H7 (cell line): Measurements from ENCODE around the gene HIPK4. TPM values are rescaled to one million over a fixed set of nuclear protein-coding genes. Genes with fewer than 3 reads are reported as not detected.
"Not testable (repeated sequence)": the region's sequence is repeated elsewhere in the genome, so short reads cannot be mapped to it uniquely, and the experiment has no call there.

ENCODE experiments used
- DNase-seq: peaks from one replicate; pipeline ENCODE4 v3.0.0; 2012
- H3K27me3 ChIP-seq: 2 replicates; pipeline ENCODE4 v1.6.0; 2011; ENCODE audit warnings: mild to moderate bottlenecking, low read length; ENCODE audit not compliant: control insufficient read depth, insufficient read depth
- H3K36me3 ChIP-seq: replicated peaks from 2 replicates; pipeline ENCODE4 v1.5.1; 2011; ENCODE audit warnings: low read length; ENCODE audit not compliant: control insufficient read depth, insufficient read depth
- H3K4me3 ChIP-seq: 2 replicates; pipeline ENCODE4 v1.5.1; 2011; ENCODE audit warnings: low read depth, mild to moderate bottlenecking, control low read depth, low read length, moderate library complexity; ENCODE audit not compliant: insufficient read depth
- total RNA-seq: library from RNA; depleted of rRNA; stranded (reverse); fragments of >200 nt; shearing (Covaris generic); gene quantifications from 2 replicates; pipeline ENCODE4 v1.2.3, GENCODE V29; 2014

The HIPK4 gene
- total RNA-seq, 1 experiment from 2014 or later, result 0.24 TPM

DNA sequence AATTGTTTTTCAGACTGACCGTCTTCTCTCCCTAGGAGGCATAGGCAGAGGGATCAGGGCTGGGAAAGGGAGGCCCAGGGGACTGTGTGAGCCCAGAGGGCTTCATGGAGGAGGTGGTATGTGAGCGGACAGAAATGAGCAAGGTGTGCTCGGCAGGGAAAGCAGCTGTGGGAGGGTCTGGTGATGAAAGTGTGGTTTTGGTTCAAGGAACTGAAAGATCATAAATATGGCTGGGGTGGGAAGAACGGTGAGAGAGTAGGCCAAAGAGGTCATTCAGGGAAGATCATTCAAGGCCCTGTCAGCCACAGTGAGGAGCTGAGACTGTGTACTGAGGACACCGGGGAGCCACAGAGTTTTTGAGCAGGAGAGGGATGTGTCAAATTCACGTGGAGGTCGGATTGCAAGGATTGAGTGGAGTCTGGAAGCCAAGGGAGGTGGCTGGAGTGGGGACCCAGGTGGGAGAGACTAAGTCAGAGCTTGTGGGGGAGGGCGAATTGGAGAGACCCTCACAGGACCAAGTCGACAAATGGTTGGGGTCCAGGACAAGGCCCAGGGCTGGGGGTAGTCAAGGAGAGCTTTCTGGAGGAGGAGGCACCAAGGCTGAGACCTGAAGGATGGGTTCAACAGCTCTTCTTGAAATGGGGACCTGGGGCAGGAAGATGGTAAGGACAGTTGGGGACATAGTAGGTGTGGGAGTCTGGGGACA, 33.9 kb downstream of the HIPK4 start:
- no peak for DNase-seq
- no peak overlapping the region for H3K4me3 ChIP-seq
- H3K27me3 ChIP-seq, result no peaks in the 10 kb centered on the region
- H3K36me3 ChIP-seq, result no peaks in the 10 kb centered on the region

DNA sequence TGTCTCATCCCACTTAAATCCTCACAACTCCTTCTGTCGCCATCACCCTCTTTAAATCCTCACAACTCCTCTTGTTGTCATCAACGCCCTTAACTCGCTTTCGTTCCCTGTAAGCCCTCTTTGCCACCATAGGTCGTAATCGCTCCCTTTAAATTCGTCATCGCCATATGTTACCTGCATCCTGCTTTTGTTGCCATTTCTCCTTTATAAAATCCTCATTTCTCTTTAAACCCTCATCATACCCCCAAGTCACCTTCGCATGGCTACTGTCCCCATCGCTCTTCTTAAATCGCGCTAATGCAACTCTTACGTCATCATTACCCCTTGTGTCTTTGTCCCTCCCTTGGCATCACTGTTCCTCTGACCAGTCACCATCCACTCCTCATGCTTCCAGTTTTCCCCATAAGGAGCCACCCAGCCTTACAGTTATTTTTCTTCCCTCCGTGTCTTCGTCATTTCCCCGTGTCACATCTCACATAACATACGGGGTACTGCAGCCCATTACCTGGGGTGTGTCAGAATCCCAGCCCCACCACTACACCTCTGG, 40.9 kb downstream of the HIPK4 start:
- no peak for DNase-seq
- no peaks in the 10 kb centered on the region for H3K27me3 ChIP-seq

DNA sequence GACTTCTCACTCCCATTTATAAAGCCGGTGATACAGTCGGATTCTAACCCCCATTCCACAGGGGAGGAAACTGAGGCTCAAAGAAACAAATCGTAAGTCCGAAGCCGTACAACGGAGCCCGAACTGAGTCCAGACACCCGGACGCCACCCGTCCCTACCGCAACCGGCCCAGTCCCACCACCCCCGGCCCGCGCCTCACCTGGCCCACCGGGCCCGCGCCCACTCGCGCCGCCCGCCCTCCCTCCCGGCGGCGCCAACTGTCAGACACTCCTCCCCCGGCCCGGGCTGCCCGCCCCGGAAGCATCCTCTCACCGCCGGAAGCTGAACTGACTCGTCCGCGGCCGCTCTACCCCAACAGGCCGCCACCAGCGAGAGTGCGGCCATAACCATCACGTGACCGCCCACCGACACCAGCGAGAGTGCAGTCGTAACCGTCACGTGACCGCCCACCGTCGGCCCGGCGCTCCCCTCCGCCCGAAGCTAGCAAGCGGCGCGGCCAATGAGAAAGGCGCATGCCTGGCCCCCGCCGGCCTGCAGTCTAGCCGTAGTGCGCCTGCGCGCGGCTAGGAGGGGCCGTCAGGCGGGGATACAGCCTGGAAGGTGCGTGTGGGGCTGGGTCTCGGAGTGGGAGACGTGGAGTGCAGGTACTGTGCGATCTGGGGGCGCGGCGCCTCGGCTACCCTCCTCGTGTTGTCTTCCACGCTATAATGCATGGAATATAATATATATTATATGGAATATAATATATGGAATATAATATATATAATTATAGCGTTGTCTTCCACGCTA, 41.7 kb downstream of the HIPK4 start, which contains the start of the genes C19orf47 and PLD3:
Gene C19orf47 (minus strand): TSS at position 273 of the 789 bp plus-strand sequence. CDS start 6,540 bp downstream, outside the sequence.
Gene PLD3 (plus strand): TSS at position 571 of the 789 bp plus-strand sequence. CDS start 17,789 bp downstream, outside the sequence.
- Histone ChIP-seq H3K4me3 (peak within 1 kb of the TSS; percentile 79), H3K36me3 (no peaks in the 10 kb centered on the region), H3K27me3 (no peaks in the 10 kb centered on the region)
- DNase-seq, result peak; percentile 100

More for the DNA sequence above, 40.9 kb downstream of the HIPK4 start:
- H3K36me3 ChIP-seq, result no peaks in the 10 kb centered on the region
- peak overlapping the region; percentile 79 for H3K4me3 ChIP-seq

DNA sequence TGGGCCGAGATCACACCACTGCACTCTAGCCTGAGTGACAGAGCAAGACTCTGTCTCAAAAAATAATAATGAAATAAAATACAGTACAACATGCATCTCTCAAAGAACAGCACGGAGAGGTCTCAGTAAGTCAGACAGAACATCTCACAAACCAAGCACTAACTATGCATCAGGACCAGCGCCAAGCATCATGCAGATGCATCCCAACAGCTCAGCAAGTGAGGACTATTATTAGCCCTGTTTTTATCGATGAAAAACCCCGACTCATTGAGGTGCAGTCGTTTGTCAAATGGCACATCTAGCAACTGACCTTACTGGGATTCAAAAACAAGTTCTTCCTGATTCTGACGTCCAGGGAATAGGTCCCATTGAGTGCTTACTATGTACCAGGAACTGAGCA, 45.6 kb downstream of the HIPK4 start:
- no peaks in the 10 kb centered on the region for H3K36me3 ChIP-seq
- no peak for DNase-seq
- no peaks in the 10 kb centered on the region for H3K27me3 ChIP-seq
- no peak overlapping the region for H3K4me3 ChIP-seq

DNA sequence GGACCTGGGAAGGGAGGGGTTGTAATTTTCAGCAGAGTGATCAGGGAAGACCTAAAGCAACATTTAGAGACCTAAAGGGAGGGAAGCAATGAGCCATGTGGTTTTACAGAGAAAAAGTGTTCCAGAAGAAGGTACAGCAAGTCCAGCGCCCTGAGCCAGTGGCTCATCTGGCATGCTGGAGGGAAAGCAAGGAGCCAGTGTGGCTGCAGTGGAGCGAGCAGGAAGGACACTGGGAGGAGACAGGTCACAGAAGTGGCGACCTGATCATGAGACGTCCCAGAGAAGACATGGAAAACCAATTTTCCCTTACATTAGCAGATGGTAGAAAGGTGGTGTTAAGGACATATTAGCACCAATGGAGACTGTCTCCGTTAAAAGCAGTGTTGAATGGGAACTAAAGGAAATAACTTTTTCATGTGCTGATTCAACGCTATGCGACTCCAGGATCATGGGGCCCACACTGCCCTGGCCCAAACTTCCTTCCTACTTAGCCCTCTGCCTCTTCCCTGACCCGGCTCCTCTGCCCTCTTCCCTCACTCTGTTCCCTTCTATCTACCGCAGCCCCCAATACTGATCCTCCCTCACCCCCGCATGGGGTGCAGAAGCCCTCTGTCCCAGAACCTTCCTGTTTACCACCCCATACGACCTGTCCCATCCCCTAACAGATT, 47.2 kb downstream of the HIPK4 start:
- Histone ChIP-seq H3K27me3 (no peaks in the 10 kb centered on the region), H3K36me3 (no peaks in the 10 kb centered on the region), H3K4me3 (no peak overlapping the region)
- no peak for DNase-seq

DNA sequence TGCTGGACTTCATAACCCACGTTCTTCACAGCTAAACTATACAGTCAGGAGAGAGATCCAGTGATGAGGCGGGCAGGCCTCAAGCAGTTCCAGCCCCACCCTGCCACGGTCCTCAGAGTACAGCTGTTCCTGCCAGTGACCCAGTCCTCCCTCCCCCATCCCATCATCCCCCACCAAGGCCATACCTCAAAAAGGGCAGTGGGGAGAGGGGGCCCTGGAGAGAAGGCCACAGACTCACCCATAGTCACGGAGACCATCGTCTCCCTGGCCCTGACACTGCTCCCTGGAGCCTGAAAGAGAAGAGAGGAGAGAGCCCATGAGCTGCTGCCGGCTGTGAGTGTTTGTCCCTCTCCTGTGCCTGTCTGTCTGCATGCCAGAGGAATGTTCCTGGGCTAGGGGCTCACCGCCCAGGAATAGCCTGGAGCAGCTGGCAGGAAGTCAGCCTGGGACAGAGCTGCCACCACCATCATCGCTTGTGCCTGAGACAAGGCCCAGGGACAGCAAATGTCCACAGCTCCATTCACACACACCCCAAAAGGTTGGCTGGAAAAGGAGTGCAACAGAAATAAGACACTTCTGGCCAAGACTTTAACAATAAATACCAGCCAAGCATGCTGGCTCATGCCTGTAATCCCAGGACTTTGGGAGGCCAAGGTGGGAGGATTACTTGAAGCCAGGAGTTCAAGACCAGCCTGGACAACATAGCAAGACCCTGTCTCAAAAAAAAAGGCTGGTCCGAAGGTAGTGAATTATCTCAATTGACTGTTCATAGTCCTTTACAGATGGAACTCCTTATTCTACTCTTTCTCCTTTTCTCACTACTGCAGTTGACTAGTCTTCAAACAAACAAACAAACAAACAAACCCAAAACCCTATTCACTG, 48.1 kb downstream of the HIPK4 start:
- Histone ChIP-seq H3K4me3 (no peak overlapping the region), H3K36me3 (no peaks in the 10 kb centered on the region), H3K27me3 (no peaks in the 10 kb centered on the region)
- DNase-seq, result no peak

DNA sequence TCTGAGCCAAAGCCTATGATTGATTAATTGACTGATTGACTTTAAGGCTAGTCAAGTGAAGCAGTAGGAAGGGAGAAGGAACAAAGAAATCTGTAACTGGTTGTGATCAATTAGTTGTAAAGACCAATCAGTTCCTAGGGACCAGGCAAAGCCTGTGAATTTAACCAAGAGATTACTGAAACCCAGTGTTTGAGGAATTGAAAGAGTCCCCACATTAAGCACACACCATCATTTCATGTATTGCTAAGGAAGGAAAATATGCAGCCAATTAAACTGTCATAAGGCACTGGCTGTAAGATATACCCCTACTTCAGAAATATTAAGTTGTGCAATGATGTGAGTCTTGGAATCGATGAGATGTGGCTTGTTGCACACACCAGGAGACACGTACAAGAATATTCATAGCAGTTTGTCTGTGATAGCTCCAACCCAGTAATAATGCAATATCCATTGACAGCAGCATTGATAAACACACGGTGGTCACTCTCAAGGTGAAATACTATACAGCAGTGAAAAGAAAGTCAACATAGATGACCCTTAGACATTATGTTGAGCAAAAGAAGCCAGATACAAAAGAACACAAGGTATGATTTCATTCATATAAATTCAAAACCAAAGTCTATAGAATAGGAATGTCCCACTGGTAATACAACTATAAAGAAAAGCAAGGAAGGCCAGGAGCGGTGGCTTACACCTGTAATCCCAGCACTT, 50.8 kb downstream of the HIPK4 start:
- no peak overlapping the region for H3K4me3 ChIP-seq
- no peaks in the 10 kb centered on the region for H3K27me3 ChIP-seq
- no peak for DNase-seq
- H3K36me3 ChIP-seq, result peaks cover 3% of the 10 kb centered on the region

DNA sequence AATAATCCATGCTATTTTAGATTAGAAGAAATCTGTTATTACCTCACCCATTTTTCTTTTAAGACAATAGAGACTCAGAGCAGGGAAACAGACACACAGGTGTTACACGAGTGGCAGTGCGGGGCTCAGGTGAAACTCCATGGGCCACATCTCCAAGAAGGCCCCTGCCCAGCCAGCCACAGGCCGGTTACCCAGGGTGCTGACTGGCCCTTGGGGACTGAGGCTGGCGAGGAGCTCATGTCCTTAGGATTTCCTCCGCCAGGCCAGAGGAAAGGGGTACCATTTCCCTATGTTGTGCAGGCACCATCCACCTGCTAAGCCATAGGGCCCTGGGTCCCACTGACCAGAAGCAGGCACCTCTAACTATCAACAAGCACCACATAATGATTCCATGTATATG, 52.4 kb downstream of the HIPK4 start:
- Histone ChIP-seq H3K36me3 (peaks cover 5% of the 10 kb centered on the region), H3K27me3 (no peaks in the 10 kb centered on the region), H3K4me3 (no peak overlapping the region)
- no peak for DNase-seq

DNA sequence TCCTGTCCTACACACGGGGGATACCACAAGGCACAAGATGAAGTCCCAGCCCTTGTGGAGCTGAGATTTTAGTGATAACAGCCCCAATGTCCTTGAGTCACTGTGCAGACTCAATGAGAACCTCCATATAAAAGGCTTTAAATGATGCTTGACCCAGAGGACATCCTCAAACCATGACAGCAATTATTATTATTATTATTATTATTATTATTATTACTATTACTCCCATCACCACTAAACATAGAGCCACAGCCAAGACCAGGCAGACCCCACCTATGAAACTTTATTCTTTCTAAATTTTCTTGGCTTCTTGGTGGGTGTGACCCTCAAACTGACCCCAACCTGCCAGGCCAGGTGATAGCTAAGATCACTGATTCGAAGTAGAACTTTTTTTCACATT, 52.9 kb downstream of the HIPK4 start:
- no peak for DNase-seq
- no peak overlapping the region for H3K4me3 ChIP-seq
- H3K36me3 ChIP-seq, result peaks cover 5% of the 10 kb centered on the region
- H3K27me3 ChIP-seq, result no peaks in the 10 kb centered on the region

DNA sequence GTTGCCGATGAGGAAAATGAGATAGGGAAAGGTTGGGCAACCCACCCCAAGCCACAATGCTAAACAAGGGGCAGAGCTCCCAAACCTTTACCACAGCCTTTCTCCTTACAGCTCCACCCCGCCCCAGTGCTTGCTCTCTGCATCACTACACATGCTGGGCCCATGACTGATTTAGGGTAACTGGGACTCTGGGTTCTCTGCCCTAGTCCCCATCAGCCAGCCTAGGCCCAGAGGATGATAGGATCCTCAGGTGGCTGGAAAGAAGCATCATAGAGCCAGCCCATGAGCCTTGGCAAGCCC, 53.4 kb downstream of the HIPK4 start:
- Histone ChIP-seq H3K36me3 (peaks cover 6% of the 10 kb centered on the region), H3K4me3 (no peak overlapping the region), H3K27me3 (no peaks in the 10 kb centered on the region)
- no peak for DNase-seq

DNA sequence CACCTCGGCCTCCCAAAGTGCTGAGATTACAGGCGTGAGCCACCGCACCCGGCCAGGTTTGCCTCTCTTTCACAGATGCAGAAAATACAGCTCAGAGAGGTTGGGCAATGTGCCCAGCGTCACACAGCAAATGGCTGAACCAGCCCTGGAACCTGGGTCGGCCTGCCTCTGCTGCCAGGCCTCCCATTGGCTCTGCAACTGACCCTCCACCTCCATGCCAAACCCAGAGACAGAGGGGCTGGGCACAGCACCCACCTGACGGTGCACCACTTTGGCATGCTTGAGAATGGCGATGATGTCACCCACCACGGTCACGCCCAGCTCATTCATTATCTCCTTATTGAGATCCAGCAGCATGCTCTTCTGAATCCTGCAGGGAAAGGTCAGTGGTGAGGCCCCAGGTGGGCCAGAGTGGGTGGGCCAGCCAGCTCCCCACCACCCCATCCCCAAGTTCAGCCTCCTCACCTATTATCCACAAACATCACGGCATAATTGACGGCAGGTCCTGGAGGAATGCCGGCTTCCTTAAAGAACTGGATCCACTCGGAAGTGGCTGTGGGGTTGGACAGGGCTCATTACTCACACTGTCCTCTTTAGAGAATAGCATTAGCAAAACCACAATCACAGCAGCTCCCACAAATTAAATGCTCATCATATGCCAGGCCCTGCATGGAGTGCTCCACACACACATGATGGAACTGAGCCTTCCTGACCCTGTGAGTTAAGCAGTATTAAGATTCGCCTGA, 54.0 kb downstream of the HIPK4 start:
- no peak overlapping the region for H3K4me3 ChIP-seq
- no peak for DNase-seq
- H3K27me3 ChIP-seq, result no peaks in the 10 kb centered on the region
- H3K36me3 ChIP-seq, result peaks cover 7% of the 10 kb centered on the region

DNA sequence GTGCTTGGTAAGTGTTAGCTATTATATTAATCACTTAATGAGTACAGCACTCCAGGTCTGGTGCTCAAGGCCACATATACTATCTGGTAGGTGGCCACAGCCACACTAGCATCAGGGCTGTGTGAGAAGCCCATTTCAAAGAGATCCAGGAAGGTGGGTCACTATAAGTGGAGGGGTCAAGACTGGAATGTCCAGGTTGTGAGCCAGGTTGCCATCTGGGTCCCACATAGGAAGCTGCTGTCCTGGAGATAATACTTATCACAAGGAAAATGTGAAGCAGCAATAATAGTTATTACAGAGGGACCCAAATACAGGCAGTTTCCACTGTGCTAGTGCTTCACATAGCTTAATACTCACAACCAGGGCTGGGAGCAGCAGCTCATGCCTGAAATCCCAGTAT, 54.9 kb downstream of the HIPK4 start:
- DNase-seq, result no peak
- H3K27me3 ChIP-seq, result no peaks in the 10 kb centered on the region
- no peak overlapping the region for H3K4me3 ChIP-seq
- peaks cover 10% of the 10 kb centered on the region for H3K36me3 ChIP-seq

DNA sequence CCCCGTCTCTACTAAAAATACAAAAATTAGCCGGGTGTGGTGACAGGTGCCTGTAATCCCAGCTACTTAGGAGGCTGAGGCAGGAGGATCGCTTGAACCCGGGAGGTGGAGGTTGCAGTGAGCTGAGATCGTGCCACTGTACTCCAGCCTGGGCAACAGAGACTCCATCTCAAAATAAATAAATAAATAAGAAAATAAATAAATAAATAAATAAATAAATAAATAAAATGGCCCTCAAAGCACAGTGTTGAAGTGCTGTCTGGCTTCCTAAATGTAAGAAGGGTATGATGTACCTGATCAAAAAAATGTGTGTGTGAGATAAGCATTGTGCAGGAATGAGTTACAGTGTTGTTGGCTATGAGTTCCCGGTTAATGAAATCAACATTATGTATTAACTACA, 56.9 kb downstream of the HIPK4 start:
- H3K36me3 ChIP-seq, result peaks cover 17% of the 10 kb centered on the region
- H3K4me3 ChIP-seq, DNase-seq, H3K27me3 ChIP-seq: not testable (repeated sequence)
